ENCODE measurements around the gene ABLIM2.
A peak's percentile ranks its signal among the peaks of the same experiment; 100 is the strongest.

ABLIM2 gene

DNA sequence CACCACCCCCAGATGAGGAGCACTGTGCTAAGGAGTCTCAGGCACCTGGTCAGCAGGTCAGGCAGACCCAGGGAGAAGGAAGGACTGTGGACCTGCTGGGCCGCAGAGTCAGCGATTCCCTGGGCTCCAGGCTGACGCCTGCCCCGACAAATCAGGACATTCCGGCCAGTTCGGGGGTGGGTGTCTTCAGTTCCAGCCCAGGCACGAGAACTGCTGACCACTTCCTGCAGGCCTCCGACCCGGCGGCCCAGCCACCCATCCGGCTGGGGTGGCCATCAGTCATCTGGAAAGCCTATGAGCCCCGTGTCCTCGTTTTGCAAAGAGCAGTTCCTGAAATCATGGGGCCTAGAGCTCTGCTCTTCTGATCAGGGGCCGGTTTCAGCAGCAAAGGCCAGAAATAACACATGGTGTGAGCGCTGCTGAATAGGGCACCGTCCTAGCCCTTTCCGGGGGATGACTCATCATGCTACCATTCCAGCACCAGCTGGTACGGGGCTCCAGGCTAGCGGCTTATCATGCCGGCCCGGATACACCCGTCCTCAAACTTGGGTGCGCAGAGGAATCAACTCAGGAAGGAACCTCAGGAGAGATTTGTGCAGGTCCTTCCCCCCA is 32.6 kb upstream of the ABLIM2 start:
- H3K27ac ChIP-seq = no peak overlapping the region
- TF ChIP-seq, protein P1, sequence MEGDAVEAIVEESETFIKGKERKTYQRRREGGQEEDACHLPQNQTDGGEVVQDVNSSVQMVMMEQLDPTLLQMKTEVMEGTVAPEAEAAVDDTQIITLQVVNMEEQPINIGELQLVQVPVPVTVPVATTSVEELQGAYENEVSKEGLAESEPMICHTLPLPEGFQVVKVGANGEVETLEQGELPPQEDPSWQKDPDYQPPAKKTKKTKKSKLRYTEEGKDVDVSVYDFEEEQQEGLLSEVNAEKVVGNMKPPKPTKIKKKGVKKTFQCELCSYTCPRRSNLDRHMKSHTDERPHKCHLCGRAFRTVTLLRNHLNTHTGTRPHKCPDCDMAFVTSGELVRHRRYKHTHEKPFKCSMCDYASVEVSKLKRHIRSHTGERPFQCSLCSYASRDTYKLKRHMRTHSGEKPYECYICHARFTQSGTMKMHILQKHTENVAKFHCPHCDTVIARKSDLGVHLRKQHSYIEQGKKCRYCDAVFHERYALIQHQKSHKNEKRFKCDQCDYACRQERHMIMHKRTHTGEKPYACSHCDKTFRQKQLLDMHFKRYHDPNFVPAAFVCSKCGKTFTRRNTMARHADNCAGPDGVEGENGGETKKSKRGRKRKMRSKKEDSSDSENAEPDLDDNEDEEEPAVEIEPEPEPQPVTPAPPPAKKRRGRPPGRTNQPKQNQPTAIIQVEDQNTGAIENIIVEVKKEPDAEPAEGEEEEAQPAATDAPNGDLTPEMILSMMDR (conservative IDR thresholded peaks at IDR 0.05) = no peak
- no peak for TF ChIP-seq ZFX (IDR thresholded peaks at IDR 0.05)

DNA sequence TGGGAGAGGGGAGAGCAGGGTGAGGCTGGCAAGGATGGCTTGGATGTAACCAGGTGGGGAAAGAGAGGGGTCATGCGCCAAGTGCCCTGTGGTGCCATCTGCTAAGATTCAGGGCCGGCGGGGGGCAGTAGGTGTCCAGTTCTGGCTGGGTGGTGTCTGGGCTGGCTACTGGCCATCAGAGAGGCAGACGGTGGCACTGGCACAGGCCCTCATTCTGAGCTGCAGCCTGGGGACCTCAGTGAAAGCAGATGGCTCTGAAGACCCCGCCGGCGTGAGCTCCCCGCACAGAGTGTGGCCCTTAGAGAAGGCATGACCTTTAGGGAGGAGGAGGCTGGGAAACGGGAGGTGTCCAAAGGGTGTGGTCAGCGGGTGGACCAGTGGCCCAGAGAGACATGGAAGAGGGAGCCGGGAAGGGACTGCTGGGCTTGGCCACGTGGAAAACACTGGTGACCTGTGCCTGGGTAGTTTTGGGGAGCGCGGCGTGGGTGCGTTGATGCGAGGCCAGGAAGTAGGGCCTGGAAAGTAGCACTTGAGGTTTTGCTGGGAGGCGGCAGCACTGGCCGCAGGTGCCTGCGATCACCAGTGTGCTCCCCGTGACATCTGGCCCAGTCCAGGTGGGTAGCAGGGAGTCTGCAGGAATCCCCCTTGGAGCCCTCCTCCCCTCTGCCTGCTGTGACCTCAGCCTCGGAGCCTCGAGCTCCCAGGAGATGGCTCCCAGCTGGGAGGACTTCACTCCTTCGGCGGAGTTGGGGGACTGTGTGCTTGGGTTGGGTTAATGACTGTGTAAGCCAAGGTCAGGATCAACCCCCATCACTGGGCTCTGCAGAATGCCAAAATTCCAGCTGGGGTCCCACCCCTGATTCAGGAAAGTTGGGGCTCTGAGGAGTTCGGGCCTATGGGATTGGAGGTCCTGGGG is 31.2 kb upstream of the ABLIM2 start:
- no peak for TF ChIP-seq ZFX (IDR thresholded peaks at IDR 0.05)
- TF ChIP-seq, protein P1 (conservative IDR thresholded peaks at IDR 0.05) = no peak
- no peak overlapping the region for H3K27ac ChIP-seq

DNA sequence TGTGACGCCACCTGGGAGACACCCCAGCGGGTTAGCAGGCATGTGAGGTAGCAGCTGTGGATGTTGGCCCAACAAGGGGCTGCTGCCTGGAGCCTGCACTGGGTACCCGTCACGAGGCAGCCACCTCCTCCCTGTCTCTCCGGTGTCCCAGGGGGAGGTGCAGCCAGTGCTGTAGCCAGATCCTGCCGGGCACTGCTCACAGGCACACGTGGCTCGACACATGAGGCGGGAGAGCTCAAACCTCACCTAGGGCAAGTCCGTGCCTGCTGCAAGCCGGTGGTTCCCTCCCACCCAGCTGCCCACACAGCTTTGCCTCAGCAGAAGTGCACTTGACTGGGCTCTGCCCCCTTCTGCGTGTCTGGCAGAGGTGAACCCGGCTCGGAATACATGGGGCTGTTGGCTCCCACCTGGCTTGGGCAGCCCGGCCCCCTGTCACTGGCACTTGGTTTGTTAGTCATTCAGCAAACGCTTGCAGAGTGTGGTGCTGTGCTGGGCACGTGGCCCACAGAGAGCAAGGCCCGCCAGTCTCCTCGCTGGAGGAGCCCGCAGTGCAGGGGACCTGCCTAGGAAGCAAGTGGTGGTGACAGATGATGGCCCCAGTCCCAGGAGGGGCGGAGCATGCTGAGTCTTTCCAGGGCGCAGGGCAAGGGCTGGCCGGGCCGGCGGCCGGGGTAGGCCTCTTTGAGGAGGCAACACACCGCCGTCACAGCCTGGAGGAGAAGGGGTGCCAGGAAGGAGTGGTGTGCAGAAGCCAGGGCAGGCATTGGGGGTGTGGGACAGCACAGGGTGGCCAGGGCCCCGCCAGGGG is 30.3 kb upstream of the ABLIM2 start:
- no peak overlapping the region for H3K27ac ChIP-seq
- TF ChIP-seq ZFX (IDR thresholded peaks at IDR 0.05) = no peak
- TF ChIP-seq, protein P1 (conservative IDR thresholded peaks at IDR 0.05) = no peak

DNA sequence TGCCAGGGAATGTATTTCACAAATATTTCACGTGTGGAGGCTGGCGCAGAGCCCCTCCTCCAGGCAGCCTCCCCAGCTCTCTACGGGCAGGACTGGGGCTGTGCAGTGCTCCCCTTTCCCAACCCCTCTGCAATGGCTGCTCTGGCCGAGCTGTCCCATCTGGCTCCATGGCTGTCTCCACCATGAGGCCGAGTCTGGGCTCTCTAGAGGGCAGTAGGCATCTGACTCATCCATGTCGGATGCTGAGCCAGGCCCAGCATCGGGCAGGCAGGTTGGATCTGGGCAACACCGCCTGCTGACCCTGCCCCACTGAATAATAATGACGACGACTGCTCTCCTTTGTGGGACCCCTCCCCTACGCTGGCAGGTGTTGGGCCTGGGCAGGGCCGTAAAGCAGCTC is 29.5 kb upstream of the ABLIM2 start:
- H3K27ac ChIP-seq = no peak overlapping the region
- TF ChIP-seq ZFX (IDR thresholded peaks at IDR 0.05) = no peak

DNA sequence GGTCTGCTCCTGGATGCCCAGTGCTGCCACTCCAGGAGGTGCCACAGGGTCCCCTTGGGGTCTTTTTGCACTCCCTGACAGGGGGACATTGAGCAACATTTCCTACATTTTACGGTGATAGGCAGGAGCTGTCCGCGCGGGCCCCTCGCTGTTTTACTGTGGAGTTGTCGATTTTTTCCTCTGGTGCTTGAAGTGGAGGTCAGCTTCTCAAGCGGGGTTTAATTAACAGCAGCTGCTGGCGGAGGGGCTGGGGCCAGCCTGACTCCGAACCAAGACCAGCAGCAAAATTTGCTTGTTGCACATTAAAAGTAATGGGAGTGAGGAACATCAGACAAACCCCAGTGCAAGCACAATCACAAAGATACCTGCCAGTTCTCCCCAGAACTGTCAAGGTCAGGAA is 27.3 kb upstream of the ABLIM2 start:
- TF ChIP-seq, protein P1 (conservative IDR thresholded peaks at IDR 0.05) = no peak
- TF ChIP-seq ZFX (IDR thresholded peaks at IDR 0.05) = no peak
- H3K27ac ChIP-seq = no peak overlapping the region

DNA sequence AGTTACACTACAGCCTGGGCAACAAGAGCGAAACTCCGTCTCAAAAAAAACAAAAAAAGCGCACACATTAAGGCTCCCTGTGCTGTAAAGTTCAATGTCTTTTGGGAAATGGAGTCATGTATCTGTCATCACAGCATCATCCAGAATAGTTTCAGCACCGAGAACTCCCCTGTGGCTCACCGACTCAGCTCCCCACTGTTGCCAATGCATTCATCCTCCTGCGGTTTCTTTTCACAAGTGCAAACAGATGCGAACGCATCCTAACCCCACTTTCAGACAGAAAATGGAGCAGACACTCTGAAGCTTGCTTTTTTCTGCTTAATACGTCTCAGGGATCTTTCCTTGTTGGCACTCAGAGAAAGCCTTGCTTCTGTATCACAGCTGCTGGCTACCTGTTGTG is 26.7 kb upstream of the ABLIM2 start:
- TF ChIP-seq, protein P1 (conservative IDR thresholded peaks at IDR 0.05) = no peak
- TF ChIP-seq ZFX (IDR thresholded peaks at IDR 0.05) = no peak
- no peak overlapping the region for H3K27ac ChIP-seq

DNA sequence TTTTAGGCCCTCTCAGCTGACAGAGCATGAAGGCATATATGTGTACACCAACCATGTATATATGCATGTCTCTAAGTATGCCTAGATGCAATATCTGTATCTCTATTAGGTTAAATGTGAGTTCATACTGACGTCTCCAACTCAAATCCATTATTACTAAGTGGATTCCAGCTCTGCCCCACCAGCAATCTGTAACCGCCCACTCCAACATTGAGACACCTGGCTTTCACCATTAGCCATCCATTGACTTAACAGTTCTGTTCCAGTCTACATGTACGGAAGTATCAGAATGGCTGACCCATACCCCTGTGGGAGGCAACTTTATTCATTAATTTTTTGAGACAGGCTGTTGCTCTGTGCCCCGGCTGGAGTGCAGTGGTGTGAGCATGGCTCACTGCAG is 25.4 kb upstream of the ABLIM2 start:
- no peak for TF ChIP-seq ZFX (IDR thresholded peaks at IDR 0.05)
- TF ChIP-seq, protein P1 (conservative IDR thresholded peaks at IDR 0.05) = no peak
- H3K27ac ChIP-seq = peak overlapping the region; percentile 47

All from C4-2B (cell line).